Measurements from ENCODE around the gene SIGLEC5. TPM values are rescaled to one million over a fixed set of nuclear protein-coding genes. Genes with fewer than 3 reads are reported as not detected.

The SIGLEC5 gene
- total and polyA plus RNA-seq, 2 of the 13 experiments (the other 11 are each of a cell fraction or from before 2014, with no cell fraction given) = not detected

- TF ChIP-seq IKZF1 (IDR thresholded peaks at IDR 0.05) (no peak), RBM39 (IDR thresholded peaks at IDR 0.05; ENCODE audit: low read depth, low read length, poor library complexity, severe bottlenecking) (no peak), SPEN (CRISPR knock-in tag; IDR thresholded peaks at IDR 0.05; ENCODE audit: low read depth) (peak; percentile 59; the same call in 1 of the 2 replicates), ZNF207 (IDR thresholded peaks at IDR 0.05; ENCODE audit: borderline replicate concordance) (no peak), ZZZ3 (CRISPR knock-in tag; IDR thresholded peaks at IDR 0.05; ENCODE audit: borderline replicate concordance) (no peak), ZNF468 (CRISPR knock-in tag; IDR thresholded peaks at IDR 0.05) (peak; percentile 76; the same call in 1 of the 2 replicates), ZFX (CRISPR knock-in tag; IDR thresholded peaks at IDR 0.05; ENCODE audit: low read depth) (0 out of 2 replicates have a peak, but pooled peaks have one; percentile 19), MAFG (CRISPR knock-in tag; IDR thresholded peaks at IDR 0.05) (no peak), ZNF704 (CRISPR knock-in tag; IDR thresholded peaks at IDR 0.05; ENCODE audit: borderline replicate concordance) (peak; percentile 84; the same call in 1 of the 2 replicates), ZNF292 (CRISPR knock-in tag; IDR thresholded peaks at IDR 0.05; ENCODE audit: borderline replicate concordance, low read depth) (no peak), MED1 (CRISPR knock-in tag; IDR thresholded peaks at IDR 0.05) (peak; percentile 65; the same call in 1 of the 2 replicates), SRSF1 (optimal IDR thresholded peaks at IDR 0.05; ENCODE audit: low read depth, low read length) (no peak), KMT2A (CRISPR knock-in tag; IDR thresholded peaks at IDR 0.05) (0 out of 2 replicates have a peak, but pooled peaks have one; percentile 59), ZNF136 (CRISPR knock-in tag; IDR thresholded peaks at IDR 0.05; ENCODE audit: low read depth) (peak; percentile 47; the same call in 1 of the 2 replicates), FOXO1 (CRISPR knock-in tag; IDR thresholded peaks at IDR 0.05) (peak; percentile 75), ATM (IDR thresholded peaks at IDR 0.05; ENCODE audit: borderline replicate concordance) (no peak), SMC3 (IDR thresholded peaks at IDR 0.05; ENCODE audit: low read length) (peak; percentile 72), HDAC6 (IDR thresholded peaks at IDR 0.05; ENCODE audit: low read depth, low read length) (no peak), CEBPG (CRISPR knock-in tag; IDR thresholded peaks at IDR 0.05) (peak; percentile 37; the same call in 1 of the 2 replicates), ZSCAN30 (CRISPR knock-in tag; IDR thresholded peaks at IDR 0.05) (peak; percentile 81; the same call in 1 of the 2 replicates), ZNF629 (CRISPR knock-in tag; conservative IDR thresholded peaks at IDR 0.05) (no peak)
- TF ChIP-seq, protein P1, sequence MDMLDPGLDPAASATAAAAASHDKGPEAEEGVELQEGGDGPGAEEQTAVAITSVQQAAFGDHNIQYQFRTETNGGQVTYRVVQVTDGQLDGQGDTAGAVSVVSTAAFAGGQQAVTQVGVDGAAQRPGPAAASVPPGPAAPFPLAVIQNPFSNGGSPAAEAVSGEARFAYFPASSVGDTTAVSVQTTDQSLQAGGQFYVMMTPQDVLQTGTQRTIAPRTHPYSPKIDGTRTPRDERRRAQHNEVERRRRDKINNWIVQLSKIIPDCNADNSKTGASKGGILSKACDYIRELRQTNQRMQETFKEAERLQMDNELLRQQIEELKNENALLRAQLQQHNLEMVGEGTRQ (IDR thresholded peaks at IDR 0.05; ENCODE audit: low read depth, low read length) = no peak
- TF ChIP-seq, protein P1 (CRISPR knock-in tag; IDR thresholded peaks at IDR 0.05; ENCODE audit: borderline replicate concordance) = no peak
- TF ChIP-seq, protein P2, sequence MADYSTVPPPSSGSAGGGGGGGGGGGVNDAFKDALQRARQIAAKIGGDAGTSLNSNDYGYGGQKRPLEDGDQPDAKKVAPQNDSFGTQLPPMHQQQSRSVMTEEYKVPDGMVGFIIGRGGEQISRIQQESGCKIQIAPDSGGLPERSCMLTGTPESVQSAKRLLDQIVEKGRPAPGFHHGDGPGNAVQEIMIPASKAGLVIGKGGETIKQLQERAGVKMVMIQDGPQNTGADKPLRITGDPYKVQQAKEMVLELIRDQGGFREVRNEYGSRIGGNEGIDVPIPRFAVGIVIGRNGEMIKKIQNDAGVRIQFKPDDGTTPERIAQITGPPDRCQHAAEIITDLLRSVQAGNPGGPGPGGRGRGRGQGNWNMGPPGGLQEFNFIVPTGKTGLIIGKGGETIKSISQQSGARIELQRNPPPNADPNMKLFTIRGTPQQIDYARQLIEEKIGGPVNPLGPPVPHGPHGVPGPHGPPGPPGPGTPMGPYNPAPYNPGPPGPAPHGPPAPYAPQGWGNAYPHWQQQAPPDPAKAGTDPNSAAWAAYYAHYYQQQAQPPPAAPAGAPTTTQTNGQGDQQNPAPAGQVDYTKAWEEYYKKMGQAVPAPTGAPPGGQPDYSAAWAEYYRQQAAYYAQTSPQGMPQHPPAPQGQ (CRISPR knock-in tag; IDR thresholded peaks at IDR 0.05; ENCODE audit: borderline replicate concordance) = no peak
- TF ChIP-seq, protein P3, sequence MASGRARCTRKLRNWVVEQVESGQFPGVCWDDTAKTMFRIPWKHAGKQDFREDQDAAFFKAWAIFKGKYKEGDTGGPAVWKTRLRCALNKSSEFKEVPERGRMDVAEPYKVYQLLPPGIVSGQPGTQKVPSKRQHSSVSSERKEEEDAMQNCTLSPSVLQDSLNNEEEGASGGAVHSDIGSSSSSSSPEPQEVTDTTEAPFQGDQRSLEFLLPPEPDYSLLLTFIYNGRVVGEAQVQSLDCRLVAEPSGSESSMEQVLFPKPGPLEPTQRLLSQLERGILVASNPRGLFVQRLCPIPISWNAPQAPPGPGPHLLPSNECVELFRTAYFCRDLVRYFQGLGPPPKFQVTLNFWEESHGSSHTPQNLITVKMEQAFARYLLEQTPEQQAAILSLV (CRISPR knock-in tag; IDR thresholded peaks at IDR 0.05; ENCODE audit: borderline replicate concordance) = no peak
Observed at GRCh38 chr19:51607920-51608562, 22.2 kb downstream of the SIGLEC5 start (continued).
